ENCODE data around the gene POLE4.

The POLE4 gene

DNA sequence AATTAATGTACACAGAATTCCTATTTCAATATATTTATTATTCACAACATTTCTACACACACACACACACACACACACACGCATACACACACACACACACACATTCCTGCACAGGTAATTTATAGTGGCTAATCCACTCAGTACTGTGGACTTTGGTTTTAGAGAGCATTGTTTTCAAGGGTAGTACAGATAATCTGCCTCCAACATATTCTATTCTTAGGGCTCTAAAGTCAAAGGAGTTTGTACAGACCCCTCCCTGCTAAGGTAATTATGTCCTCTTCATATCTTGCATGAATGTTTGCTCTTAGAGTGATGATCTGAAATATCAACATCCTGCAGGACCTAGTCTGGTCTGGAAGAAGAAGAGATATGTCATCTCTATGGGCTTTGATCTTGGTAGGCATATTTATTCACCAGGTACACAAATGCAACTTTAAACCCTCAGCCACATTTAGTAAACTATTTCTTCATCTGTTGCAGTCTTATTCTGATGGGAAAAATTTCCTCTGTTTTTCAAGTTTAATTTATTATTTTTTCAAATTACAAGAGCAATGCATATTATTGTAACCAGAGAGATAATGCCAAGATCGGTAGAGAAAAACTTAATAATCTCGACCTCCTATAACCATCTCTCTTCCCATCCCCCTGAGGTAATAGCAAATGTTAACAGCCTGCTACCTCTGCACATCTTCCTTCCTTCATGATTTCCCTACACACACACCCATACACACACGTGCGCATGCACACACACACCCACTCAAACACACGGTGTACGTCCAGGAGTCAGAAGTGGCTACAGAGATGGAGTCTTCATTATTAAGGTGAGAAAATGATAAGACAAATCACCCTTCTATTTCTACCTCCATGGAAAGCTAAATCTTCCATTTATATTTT is 18.3 kb upstream of the POLE4 start:
- no peak for DNase-seq (ENCODE audit: low spot score)
- TF ChIP-seq, protein P1, sequence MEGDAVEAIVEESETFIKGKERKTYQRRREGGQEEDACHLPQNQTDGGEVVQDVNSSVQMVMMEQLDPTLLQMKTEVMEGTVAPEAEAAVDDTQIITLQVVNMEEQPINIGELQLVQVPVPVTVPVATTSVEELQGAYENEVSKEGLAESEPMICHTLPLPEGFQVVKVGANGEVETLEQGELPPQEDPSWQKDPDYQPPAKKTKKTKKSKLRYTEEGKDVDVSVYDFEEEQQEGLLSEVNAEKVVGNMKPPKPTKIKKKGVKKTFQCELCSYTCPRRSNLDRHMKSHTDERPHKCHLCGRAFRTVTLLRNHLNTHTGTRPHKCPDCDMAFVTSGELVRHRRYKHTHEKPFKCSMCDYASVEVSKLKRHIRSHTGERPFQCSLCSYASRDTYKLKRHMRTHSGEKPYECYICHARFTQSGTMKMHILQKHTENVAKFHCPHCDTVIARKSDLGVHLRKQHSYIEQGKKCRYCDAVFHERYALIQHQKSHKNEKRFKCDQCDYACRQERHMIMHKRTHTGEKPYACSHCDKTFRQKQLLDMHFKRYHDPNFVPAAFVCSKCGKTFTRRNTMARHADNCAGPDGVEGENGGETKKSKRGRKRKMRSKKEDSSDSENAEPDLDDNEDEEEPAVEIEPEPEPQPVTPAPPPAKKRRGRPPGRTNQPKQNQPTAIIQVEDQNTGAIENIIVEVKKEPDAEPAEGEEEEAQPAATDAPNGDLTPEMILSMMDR (IDR thresholded peaks at IDR 0.05; ENCODE audit: extremely low read depth, missing control alignments), result no peak

DNA sequence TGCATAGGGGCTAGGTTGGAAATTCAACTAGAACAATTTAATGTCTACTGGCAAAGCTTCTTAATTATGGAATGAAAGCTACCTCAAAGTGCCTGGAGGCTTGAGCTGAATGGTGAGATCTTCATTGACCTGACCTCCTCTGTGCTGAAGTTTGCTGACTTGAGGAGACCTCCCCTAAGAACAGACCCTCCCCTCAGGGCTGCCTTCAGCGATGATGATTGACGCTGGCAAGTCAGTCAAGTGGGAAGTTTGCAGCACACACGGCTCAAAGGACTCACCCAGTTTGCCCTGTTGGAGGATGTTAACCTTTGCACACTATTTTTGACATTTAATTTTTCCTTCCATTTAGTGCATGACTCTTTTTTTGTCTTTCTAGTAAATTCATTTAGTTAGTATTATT is 17.2 kb upstream of the POLE4 start:
- DNase-seq (ENCODE audit: low spot score), result no peak
- TF ChIP-seq, protein P1 (IDR thresholded peaks at IDR 0.05; ENCODE audit: extremely low read depth, missing control alignments), result no peak

DNA sequence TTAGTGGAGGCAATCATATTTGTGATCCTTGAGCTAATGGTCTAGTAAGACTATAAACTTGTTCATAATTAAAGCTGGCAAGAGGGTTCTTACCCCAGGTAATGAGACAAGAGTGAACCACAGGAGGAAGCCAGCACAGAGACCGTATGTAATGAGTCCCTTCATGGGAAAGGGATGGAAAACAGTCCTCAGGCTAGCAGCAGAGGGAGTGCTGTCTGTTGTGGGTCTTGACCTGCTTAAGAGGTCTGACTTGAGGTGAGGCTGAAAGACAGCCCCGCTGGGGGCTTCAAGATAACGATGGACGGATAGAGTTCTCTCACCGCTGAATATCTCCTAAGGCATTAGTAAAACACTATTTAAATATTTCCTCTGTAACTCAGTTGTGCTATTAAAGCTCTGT is 16.2 kb upstream of the POLE4 start:
- TF ChIP-seq, protein P1 (IDR thresholded peaks at IDR 0.05; ENCODE audit: extremely low read depth, missing control alignments), result no peak
- no peak for DNase-seq (ENCODE audit: low spot score)

DNA sequence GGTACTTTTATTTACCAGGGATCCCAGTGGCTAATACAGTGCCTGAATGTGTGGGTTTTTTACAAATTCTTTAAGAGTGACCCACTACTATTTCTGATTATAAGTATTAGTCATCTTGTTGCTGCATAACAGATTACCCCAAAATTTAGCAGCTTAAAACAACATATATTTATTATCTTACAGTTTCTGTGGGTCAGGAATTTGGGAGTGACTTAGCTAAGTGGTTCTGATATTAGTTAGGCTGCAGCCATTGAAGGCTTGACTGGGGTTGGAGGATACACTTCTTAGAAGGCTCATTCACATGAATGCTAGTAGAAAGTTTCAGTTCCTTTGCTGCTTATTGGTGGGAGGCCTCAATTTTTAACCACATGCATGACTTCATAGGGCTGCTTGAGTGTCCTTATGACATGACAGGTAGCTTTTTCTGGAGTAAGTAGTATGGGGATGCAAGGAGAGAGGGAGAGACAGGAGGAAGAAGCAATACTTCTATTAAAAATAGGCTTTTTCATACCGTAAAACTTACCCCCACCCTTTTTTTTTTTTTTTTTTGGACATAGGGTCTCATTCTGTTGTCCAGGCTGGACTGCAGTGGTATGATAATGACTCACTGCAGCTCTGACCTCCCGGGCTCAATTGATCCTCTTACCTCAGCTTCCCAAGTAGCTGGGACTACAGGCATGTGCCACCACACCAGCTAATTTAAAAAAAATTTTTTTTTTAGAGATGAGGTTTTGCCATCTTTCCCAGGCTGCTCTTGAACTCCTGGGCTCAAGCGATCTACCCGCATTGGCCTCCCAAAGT is 13.3 kb upstream of the POLE4 start:
- TF ChIP-seq, protein P1 (IDR thresholded peaks at IDR 0.05; ENCODE audit: extremely low read depth, missing control alignments), result no peak
- DNase-seq (ENCODE audit: low spot score), result peak; percentile 71

DNA sequence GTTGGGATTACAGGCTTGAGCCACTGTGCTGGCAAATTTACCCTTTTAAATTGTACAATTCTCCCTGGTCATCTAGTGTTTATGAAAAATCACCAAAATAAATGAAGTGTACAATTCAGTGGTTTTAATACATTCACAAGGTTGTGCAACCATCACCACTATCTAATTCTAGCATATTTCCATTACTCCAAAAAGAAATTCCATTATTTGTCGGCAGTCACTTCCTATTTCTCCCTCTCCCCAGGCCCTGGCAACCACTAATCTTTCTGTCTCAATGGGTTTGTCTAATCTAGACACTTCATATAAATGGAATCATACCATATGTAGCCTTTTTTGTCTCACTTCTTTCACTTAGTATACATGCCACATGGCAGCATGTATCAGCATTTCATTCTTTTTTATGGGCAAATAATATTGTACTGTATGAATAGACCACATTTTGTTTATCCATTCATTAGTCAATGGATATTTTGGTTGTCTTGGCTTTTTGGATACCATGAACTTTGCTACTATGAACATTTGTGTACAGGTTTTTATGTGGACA is 12.6 kb upstream of the POLE4 start:
- no peak for DNase-seq (ENCODE audit: low spot score)

DNA sequence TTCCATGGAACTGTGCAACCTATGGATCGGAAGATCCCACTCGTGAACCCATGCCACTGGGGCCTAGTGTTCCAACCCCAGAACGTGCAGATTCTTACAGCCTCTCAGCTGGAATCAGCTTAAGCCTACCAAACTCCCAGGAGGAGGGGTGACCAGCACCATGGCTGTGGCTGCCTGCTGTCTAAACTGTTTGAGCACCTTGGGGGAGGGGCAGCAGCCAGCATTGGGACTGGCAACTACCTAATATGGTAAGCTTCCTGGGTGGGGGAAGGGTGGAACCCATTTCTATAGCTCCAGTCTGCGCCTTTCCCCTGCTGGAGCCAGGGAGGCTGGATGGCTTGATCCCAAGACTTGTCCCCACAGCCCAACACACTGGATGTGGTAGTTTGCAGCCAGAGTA is 10.7 kb upstream of the POLE4 start:
- DNase-seq (ENCODE audit: low spot score), result no peak
- TF ChIP-seq, protein P1 (IDR thresholded peaks at IDR 0.05; ENCODE audit: extremely low read depth, missing control alignments), result no peak

More for the DNA sequence above, 12.6 kb upstream of the POLE4 start:
- TF ChIP-seq, protein P1 (IDR thresholded peaks at IDR 0.05; ENCODE audit: extremely low read depth, missing control alignments), result no peak

DNA sequence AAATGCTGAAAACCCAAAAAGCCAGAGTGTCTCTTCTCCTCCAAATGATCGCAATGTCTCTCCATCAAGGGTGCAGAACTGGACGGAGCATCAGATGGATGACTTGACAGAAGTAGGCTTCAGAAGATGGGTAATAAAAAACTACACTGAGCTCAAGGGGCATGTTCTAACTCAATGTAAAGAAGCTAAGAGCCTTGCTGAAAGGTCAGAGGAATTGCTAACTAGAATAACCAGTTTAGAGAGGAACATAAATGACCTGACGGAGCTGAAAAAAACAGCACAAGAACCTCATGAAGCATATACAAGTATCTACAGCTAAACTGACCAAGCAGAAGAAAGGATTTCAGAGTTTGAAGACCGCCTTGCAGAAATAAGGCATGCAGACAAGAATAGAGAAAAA is 9.7 kb upstream of the POLE4 start:
- TF ChIP-seq, protein P1 (IDR thresholded peaks at IDR 0.05; ENCODE audit: extremely low read depth, missing control alignments), result no peak
- DNase-seq (ENCODE audit: low spot score), result no peak

Data from GM20000 (cell line).